Prostate gland (tissue), 2 donors: Measurements from ENCODE around the gene FILIP1.

ENCODE experiments used
- CTCF ChIP-seq, 4 experiments: fragments of 200-600 bp in 2 of 4; fragments of 450-650 bp in 2 of 4; sonication (generic) in 2 of 4; IDR thresholded peaks; 1 replicate in 3 of 4; 2 replicates in 1 of 4; pipeline ENCODE4 v1.5.1; 2016 to 2019; ENCODE audit warnings: antibody characterized with exemption in 4 of 4, mild to moderate bottlenecking in 2 of 4, moderate library complexity in 2 of 4
- POLR2A ChIP-seq: fragments of 450-650 bp; IDR thresholded peaks from one replicate; pipeline ENCODE4 v1.6.1; 2016; ENCODE audit warnings: antibody characterized with exemption, mild to moderate bottlenecking
- POLR2AphosphoS5 ChIP-seq: sonication (generic); formaldehyde crosslinking; IDR thresholded peaks from one replicate; pipeline ENCODE4 v1.6.1; 2017; ENCODE audit warnings: antibody characterized with exemption

- TF ChIP-seq CTCF (IDR thresholded peaks at IDR 0.05) (no peak), POLR2A (no peak), POLR2AphosphoS5 (no peak)
Observed at GRCh38 chr6:75305573-75305972, 188.0 kb downstream of the FILIP1 start.
